Measurements from ENCODE around the gene GSC2.

DNA sequence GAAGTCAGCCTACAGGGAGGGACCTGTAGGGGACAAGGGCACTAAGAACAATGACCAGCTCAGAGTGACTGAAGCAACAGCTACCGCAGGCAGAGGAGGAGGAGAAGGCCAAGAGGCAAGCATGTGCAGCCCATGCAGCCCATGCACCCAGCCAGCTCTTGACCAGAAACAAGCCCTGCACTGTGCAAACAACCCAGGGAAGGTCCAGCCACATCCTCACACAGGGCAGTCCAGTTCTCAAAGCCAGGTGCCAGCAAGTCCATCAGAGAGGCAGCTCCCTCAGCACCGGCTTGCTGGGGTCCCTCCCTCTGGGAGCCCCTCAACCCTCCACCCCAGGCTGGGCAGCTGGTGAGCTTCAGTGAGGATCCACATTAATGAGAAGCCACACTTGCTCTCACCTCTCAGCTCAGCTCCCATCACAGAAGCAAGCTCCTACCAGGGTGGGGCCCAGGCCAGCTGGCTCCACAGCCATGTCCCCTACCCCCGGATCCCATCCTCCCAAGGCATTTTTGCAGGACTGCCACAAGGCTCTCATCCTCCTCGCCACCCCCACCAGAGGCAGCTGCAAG lies 35.0 kb downstream of the GSC2 start:
- TF ChIP-seq SOX6 (IDR thresholded peaks at IDR 0.05) (no peak), RFX5 (IDR thresholded peaks at IDR 0.05; ENCODE audit: low read depth, low read length) (no peak), ZNF311 (CRISPR knock-in tag; IDR thresholded peaks at IDR 0.05) (no peak), HNRNPH1 (optimal IDR thresholded peaks at IDR 0.05; ENCODE audit: low read depth, low read length) (no peak), MTF1 (CRISPR knock-in tag; IDR thresholded peaks at IDR 0.05; ENCODE audit: borderline replicate concordance) (no peak), ZNF384 (IDR thresholded peaks at IDR 0.05; ENCODE audit: low read depth, low read length) (no peak), FOXP1 (CRISPR knock-in tag; IDR thresholded peaks at IDR 0.05) (no peak), CHD4 (IDR thresholded peaks at IDR 0.05; ENCODE audit: insufficient read depth, insufficient replicate concordance, low read depth, low read length, poor library complexity, severe bottlenecking) (no peak), ZNF274 (IDR thresholded peaks at IDR 0.05; ENCODE audit: borderline replicate concordance, low read depth, low read length) (no peak)
- TF ChIP-seq, protein P1, sequence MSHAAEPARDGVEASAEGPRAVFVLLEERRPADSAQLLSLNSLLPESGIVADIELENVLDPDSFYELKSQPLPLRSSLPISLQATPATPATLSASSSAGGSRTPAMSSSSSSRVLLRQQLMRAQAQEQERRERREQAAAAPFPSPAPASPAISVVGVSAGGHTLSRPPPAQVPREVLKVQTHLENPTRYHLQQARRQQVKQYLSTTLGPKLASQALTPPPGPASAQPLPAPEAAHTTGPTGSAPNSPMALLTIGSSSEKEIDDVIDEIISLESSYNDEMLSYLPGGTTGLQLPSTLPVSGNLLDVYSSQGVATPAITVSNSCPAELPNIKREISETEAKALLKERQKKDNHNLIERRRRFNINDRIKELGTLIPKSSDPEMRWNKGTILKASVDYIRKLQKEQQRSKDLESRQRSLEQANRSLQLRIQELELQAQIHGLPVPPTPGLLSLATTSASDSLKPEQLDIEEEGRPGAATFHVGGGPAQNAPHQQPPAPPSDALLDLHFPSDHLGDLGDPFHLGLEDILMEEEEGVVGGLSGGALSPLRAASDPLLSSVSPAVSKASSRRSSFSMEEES (CRISPR knock-in tag; IDR thresholded peaks at IDR 0.05): no peak
- TF ChIP-seq, protein P2, sequence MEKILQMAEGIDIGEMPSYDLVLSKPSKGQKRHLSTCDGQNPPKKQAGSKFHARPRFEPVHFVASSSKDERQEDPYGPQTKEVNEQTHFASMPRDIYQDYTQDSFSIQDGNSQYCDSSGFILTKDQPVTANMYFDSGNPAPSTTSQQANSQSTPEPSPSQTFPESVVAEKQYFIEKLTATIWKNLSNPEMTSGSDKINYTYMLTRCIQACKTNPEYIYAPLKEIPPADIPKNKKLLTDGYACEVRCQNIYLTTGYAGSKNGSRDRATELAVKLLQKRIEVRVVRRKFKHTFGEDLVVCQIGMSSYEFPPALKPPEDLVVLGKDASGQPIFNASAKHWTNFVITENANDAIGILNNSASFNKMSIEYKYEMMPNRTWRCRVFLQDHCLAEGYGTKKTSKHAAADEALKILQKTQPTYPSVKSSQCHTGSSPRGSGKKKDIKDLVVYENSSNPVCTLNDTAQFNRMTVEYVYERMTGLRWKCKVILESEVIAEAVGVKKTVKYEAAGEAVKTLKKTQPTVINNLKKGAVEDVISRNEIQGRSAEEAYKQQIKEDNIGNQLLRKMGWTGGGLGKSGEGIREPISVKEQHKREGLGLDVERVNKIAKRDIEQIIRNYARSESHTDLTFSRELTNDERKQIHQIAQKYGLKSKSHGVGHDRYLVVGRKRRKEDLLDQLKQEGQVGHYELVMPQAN (IDR thresholded peaks at IDR 0.05; ENCODE audit: borderline replicate concordance): no peak
- TF ChIP-seq, protein P3, sequence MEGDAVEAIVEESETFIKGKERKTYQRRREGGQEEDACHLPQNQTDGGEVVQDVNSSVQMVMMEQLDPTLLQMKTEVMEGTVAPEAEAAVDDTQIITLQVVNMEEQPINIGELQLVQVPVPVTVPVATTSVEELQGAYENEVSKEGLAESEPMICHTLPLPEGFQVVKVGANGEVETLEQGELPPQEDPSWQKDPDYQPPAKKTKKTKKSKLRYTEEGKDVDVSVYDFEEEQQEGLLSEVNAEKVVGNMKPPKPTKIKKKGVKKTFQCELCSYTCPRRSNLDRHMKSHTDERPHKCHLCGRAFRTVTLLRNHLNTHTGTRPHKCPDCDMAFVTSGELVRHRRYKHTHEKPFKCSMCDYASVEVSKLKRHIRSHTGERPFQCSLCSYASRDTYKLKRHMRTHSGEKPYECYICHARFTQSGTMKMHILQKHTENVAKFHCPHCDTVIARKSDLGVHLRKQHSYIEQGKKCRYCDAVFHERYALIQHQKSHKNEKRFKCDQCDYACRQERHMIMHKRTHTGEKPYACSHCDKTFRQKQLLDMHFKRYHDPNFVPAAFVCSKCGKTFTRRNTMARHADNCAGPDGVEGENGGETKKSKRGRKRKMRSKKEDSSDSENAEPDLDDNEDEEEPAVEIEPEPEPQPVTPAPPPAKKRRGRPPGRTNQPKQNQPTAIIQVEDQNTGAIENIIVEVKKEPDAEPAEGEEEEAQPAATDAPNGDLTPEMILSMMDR (IDR thresholded peaks at IDR 0.05 in 2 of 3, conservative IDR thresholded peaks at IDR 0.05 in 1 of 3; ENCODE audit: insufficient read depth in 2 of 3, low read depth in 1 of 3, low read length in 3 of 3): 0 out of 6 replicates have a peak, but pooled peaks of 1 of the 3 experiments have one; percentile 2
- TF ChIP-seq, protein P4, sequence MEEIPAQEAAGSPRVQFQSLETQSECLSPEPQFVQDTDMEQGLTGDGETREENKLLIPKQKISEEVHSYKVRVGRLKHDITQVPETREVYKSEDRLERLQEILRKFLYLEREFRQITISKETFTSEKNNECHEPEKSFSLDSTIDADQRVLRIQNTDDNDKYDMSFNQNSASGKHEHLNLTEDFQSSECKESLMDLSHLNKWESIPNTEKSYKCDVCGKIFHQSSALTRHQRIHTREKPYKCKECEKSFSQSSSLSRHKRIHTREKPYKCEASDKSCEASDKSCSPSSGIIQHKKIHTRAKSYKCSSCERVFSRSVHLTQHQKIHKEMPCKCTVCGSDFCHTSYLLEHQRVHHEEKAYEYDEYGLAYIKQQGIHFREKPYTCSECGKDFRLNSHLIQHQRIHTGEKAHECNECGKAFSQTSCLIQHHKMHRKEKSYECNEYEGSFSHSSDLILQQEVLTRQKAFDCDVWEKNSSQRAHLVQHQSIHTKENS (CRISPR knock-in tag; IDR thresholded peaks at IDR 0.05): no peak
- TF ChIP-seq, protein P5, sequence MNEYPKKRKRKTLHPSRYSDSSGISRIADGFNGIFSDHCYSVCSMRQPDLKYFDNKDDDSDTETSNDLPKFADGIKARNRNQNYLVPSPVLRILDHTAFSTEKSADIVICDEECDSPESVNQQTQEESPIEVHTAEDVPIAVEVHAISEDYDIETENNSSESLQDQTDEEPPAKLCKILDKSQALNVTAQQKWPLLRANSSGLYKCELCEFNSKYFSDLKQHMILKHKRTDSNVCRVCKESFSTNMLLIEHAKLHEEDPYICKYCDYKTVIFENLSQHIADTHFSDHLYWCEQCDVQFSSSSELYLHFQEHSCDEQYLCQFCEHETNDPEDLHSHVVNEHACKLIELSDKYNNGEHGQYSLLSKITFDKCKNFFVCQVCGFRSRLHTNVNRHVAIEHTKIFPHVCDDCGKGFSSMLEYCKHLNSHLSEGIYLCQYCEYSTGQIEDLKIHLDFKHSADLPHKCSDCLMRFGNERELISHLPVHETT (CRISPR knock-in tag; conservative IDR thresholded peaks at IDR 0.05 in 1 of 2, IDR thresholded peaks at IDR 0.05 in 1 of 2): no peak

All from K562 (cell line).